Muscle of leg (tissue), 11 donors: Measurements from ENCODE around the gene MRTFB. TPM values are rescaled to one million over a fixed set of nuclear protein-coding genes. Genes with fewer than 3 reads are reported as not detected.
A peak's percentile ranks its signal among the peaks of the same experiment; 100 is the strongest.

Source experiments
- DNase-seq: peaks from one replicate; pipeline ENCODE4 v3.0.0; 2013
- H3K27ac ChIP-seq: one replicate; pipeline ENCODE4 v1.5.1; 2013; ENCODE audit warnings: mild to moderate bottlenecking, low read length, control low read depth
- H3K27me3 ChIP-seq: one replicate; pipeline ENCODE4 v1.6.1; 2013; ENCODE audit warnings: low read length; ENCODE audit not compliant: control insufficient read depth, insufficient read depth
- H3K36me3 ChIP-seq: one replicate; pipeline ENCODE4 v1.6.1; 2013; ENCODE audit warnings: low read length; ENCODE audit not compliant: control insufficient read depth, insufficient read depth
- H3K4me1 ChIP-seq: one replicate; pipeline ENCODE4 v1.6.1; 2013; ENCODE audit warnings: low read length; ENCODE audit not compliant: control insufficient read depth, insufficient read depth
- H3K4me3 ChIP-seq: one replicate; pipeline ENCODE4 v1.5.1; 2013; ENCODE audit warnings: low read length, control low read depth
- H3K9me3 ChIP-seq: replicated peaks from 2 replicates; pipeline ENCODE4 v1.6.1; 2013; ENCODE audit warnings: low read depth, low read length; ENCODE audit not compliant: control insufficient read depth
- WGBS: methylation state at CpG from one replicate; pipeline ENCODE4 v1.1.5; 2013; ENCODE audit warnings: missing lambda C conversion rate; ENCODE audit not compliant: insufficient coverage; 5-methylcytosine and 5-hydroxymethylcytosine counted together
- polyA plus RNA-seq, 8 donors: library from polyadenylated mRNA; unstranded; fragments of 120-200 nt; gene quantifications; one replicate each; pipeline versions ENCODE4 v1.2.1 to v1.2.3, GENCODE V29; 2013; ENCODE audit warnings: inconsistent platforms in 1 of 8, low replicate concordance in 1 of 8; ENCODE audit not compliant: insufficient read length in 8 of 8, insufficient read depth in 1 of 8
- total RNA-seq: library from RNA; stranded (reverse); fragments of 120-200 nt; gene quantifications from one replicate; pipeline ENCODE4 v1.2.4, GENCODE V29; 2013

Gene MRTFB
- total and polyA plus RNA-seq, 9 donors: 12.4 to 22.3 (median 17.0) TPM

DNA sequence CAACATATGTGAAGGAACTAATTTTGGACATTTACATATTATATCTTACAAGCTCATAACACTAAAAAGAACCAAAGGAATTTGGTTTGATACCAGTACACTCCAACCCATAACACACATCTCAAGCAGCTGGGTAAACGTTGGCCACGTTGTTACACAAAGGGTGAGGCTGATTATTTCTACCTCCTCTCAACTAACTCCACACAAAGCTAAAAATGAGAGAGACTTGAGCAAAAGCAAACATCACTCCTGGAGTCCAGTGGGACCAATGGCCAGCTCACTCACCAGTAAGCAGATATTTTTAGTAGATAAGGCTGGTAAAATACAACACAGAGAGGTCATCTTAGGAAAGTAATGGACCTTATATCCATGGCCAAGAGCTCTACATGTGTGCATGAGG is 207.6 kb downstream of the MRTFB start:
- no peak for DNase-seq
- no peaks in the 10 kb centered on the region for H3K27me3 ChIP-seq
- no CpG with 5 or more reads among the region's 2 CpGs for WGBS

DNA sequence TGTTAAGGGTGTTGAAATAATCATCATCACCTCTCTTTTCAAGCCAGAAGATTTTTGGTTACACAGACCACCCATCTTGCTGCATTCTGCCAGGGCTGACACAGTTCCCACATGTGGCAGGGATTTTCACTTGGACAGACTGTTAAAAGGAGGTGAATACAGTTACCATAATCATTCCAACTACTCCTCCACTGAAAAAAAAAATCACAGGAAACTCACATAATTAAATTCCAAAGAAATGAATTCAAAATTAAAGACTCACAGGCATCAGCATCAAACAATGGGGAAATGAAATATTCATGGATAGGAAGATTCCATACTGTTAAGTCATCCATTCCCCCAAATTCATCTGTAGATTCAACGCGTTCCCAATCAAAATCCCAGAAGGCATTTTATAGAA is 209.4 kb downstream of the MRTFB start:
- Histone ChIP-seq H3K9me3 (peaks cover 3% of the 10 kb centered on the region), H3K4me1 (peaks cover 6% of the 10 kb centered on the region), H3K4me3 (no peak overlapping the region), H3K27me3 (no peaks in the 10 kb centered on the region), H3K36me3 (no peaks in the 10 kb centered on the region), H3K27ac (no peak overlapping the region)
- no CpG with 5 or more reads among the region's 2 CpGs for WGBS
- no peak for DNase-seq

More for the DNA sequence above, 207.6 kb downstream of the MRTFB start:
- H3K4me1 ChIP-seq: no peaks in the 10 kb centered on the region
- no peak overlapping the region for H3K27ac ChIP-seq
- no peaks in the 10 kb centered on the region for H3K36me3 ChIP-seq
- peaks cover 3% of the 10 kb centered on the region for H3K9me3 ChIP-seq
- no peak overlapping the region for H3K4me3 ChIP-seq

DNA sequence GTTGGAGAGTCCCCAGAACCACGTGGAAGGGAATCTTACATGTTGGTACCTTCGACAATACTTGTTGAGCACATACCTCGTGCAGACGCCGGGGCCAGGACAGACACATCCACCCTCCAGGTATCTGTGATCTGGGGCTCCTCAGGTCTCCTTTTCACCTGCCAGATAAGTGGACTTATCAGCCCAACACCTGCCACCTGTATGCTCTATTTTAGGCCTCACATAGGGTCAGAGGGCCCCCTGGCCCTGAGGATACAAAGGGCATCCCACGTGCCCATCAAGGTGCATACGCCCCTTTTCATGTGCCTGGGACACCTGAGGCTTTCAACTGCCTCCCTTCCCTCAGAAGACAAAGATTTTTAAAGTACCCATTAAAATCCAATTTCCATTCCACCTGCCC is 212.7 kb downstream of the MRTFB start:
- Histone ChIP-seq H3K27ac (no peak overlapping the region), H3K4me1 (peaks cover 18% of the 10 kb centered on the region), H3K27me3 (no peaks in the 10 kb centered on the region), H3K4me3 (no peak overlapping the region), H3K9me3 (no peaks in the 10 kb centered on the region), H3K36me3 (no peaks in the 10 kb centered on the region)
- 70% methylated on average over 7 of the region's 7 CpGs for WGBS
- DNase-seq: no peak

DNA sequence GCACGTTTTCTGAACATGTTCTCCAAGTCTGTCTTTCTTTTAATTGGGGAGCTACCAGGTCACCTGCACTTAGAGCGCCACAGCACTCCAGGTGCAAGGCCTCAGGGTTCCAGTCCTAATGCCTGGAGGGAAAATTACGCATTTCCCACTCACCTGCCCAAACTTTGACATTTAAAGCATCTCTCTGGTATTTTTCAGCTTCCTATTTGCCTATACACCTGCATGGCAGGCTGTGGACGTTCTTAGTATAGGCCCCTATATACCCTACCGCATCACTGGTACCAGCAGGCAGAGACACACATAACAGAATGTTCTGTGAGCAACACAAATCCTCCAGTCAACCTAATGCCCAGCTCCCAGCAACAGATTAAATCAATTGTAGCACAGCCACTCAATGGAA is 213.3 kb downstream of the MRTFB start:
- Histone ChIP-seq H3K9me3 (peaks cover 3% of the 10 kb centered on the region), H3K27me3 (no peaks in the 10 kb centered on the region), H3K36me3 (no peaks in the 10 kb centered on the region), H3K27ac (no peak overlapping the region), H3K4me1 (peaks cover 18% of the 10 kb centered on the region), H3K4me3 (no peak overlapping the region)
- 70% methylated on average over 4 of the region's 5 CpGs for WGBS
- DNase-seq: no peak

DNA sequence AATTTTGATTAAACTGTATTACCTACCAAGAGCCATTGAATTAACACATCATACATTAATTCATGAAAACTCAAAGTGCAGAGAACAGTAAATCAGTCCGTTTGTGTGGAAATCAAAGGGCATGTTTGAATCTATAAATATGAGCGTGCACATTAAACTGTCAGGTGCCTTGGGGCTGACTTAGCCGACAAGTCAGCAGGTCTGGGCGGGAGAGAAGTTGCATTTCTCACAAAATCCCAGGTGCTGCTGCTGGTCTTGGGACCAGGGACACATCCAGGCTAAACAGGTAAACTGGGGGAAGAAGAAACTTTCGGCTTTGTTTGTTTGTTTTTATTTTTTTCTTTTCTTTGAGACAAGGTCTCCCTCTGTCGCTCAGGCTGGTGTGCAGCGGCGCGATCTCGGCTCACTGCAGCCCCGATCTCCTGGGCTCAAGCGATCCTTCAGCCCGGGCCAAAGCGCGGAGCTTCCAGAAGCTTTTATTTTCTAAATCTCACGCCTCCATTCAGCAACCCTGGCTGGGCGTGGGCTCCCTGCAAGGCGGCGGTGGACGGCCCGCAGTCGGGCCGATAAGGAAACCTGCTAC is 213.9 kb downstream of the MRTFB start:
- Histone ChIP-seq H3K27ac (peak overlapping the region; percentile 92), H3K4me1 (peaks cover 18% of the 10 kb centered on the region), H3K36me3 (no peaks in the 10 kb centered on the region), H3K27me3 (no peaks in the 10 kb centered on the region), H3K4me3 (peak overlapping the region; percentile 96), H3K9me3 (peaks cover 10% of the 10 kb centered on the region)
- peak; percentile 84 for DNase-seq
- WGBS: 0% methylated on average over 22 of the region's 23 CpGs

DNA sequence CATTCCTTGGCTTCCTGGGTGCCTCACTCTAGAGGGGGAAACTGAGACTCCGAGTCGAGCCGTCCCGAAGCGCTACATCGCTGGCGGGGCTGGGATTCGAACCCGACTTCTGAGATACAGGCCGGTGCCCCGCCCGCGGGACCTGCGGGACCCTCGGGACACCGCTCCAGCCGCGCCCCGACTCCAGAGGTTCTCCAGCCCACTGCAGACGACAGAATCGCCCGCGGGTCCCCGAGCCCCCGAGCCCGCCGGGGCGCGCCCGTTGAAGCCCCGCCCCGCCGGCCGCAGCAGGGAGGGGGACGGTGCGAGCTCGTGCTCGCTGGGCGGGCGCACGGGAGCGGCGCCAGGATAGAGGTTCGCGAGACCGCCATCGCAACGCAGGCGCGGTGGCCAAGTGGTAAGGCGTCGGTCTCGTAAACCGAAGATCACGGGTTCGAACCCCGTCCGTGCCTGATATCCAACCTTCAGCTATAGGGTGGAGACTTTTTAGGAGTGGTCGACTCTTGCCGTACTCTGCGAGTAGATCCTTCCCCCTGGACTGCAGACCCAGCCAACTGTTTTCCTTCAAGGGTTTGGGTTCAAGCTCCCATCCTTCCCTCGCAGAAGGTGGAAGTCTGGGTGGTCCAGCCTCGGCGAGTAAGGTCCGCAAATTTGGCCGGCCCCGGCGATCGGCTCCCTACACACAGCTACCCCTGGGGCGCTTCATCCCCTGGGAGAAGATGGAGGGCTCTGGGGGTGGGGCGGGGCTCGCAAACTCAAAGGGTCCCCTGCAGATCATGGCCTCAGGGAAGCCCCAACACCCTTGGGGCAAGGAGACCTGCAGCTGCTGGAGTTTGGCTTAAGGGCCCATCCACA is 214.6 kb downstream of the MRTFB start:
- Histone ChIP-seq H3K4me1 (peaks cover 18% of the 10 kb centered on the region), H3K4me3 (peak overlapping the region; percentile 96), H3K9me3 (peaks cover 10% of the 10 kb centered on the region), H3K27me3 (no peaks in the 10 kb centered on the region), H3K36me3 (no peaks in the 10 kb centered on the region), H3K27ac (peak overlapping the region; percentile 92)
- WGBS: under 1% methylated on average over 61 of the region's 72 CpGs
- peak; percentile 97 for DNase-seq

DNA sequence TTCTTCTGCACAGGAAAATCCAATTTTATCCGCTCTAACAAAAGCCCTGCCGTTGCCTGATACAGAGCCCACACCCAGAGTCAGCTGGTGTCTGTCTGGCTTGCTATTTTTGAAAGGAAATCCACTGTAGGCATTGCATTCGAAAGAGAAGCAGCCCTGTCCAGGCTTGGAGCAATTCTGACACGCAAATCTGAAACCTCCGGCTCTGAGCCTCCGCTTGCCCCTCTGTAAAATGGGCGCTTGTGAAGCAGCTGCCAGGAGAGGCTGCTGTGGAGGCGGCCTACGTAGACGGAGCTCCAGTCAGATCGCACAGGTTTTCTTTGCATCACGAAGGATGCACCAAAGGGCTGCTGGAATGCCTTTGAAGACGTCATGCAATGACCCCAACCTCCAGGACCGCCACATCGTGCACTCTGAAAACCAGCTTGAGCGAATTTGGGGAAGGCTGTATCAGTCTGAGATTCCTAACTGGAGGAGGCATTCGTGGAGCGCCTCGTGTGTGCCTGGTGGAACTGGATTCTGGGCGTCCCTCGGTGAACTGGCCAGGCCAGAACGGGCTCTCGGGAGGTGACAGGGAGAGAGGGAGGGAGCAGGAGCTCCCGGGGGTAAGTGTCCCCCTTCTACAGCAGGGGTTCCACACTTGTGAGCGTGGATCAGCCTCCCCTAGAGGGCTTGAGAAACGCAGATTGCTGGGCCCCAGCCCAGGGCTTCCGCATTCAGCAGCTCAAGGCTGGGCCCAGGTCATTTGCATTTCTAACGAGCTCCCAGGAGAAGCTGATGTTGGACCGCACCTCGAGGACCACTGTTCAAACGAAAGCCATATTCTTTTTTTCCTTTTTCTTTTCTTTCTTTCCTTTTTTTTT is 215.5 kb downstream of the MRTFB start:
- peak; percentile 90 for DNase-seq
- peaks cover 18% of the 10 kb centered on the region for H3K4me1 ChIP-seq
- H3K36me3 ChIP-seq: no peaks in the 10 kb centered on the region
- peaks cover 10% of the 10 kb centered on the region for H3K9me3 ChIP-seq
- no peaks in the 10 kb centered on the region for H3K27me3 ChIP-seq
- H3K4me3 ChIP-seq: peak overlapping the region; percentile 96
- WGBS: 14% methylated on average over 23 of the region's 31 CpGs
- peak overlapping the region; percentile 79 for H3K27ac ChIP-seq

DNA sequence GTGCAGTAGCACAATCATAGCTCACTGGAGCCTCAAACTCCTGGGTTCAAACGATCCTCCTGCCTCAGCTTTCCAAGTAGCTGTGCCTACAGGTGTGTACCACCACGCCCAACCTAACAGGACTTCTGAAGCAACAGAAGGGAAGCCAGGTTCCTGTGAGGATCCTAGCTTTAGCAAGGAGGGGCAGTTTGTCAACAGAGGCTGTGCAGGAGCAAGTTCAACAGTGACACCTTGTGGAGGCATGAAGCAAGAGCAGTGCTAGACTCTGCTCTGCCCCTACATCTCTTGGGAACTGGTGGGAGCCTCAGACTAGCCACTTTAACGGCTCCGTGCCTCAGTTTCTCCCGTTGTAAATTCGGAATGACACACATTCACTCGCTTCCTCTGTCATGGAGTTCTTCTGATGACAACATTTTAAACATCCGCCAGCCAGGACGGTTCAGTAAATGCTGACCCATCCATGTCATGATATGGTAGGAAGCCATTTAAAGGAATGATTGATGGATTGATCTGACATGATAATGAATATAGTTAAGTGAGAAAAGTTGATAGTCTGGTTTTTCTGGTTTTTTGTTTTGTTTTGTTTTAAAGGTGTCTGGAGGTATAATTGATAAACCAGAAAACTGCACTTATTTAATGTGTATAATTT is 218.7 kb downstream of the MRTFB start:
- WGBS: 50% methylated on average over 9 of the region's 9 CpGs
- Histone ChIP-seq H3K27ac (no peak overlapping the region), H3K4me1 (peaks cover 14% of the 10 kb centered on the region), H3K4me3 (no peak overlapping the region), H3K36me3 (no peaks in the 10 kb centered on the region), H3K27me3 (no peaks in the 10 kb centered on the region), H3K9me3 (peaks cover 10% of the 10 kb centered on the region)
- DNase-seq: no peak

DNA sequence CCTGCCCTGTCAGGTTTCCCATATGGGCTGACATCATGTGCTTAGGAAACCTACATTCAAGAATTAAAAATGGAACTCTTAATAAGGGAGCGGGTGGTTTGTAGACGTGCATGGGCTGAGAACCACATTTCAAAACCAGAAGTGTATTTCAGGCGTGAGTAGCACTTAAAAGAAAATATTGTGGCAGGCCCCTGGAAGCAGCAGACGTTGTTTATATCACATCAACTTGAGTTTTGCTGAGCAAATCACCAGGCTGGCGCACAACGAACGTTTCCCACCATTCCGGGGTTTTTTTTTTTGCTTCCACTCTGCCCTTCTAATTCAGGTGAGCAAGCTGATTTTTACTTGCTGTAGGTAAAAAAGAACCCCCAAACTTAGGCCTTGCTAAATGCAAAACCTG is 220.2 kb downstream of the MRTFB start:
- no peak overlapping the region for H3K27ac ChIP-seq
- H3K4me3 ChIP-seq: no peak overlapping the region
- H3K4me1 ChIP-seq: peaks cover 7% of the 10 kb centered on the region
- peaks cover 10% of the 10 kb centered on the region for H3K9me3 ChIP-seq
- DNase-seq: no peak
- no peaks in the 10 kb centered on the region for H3K36me3 ChIP-seq
- H3K27me3 ChIP-seq: no peaks in the 10 kb centered on the region
- WGBS: no CpG with 5 or more reads among the region's 8 CpGs
